SU-DHL-6 (cell line): ENCODE results near the gene SLC38A9.

Experiments
- EZH2phosphoT487 ChIP-seq: fragments of 200-600 bp; sonication (generic), shearing (Covaris generic); conservative IDR thresholded peaks from 2 replicates; pipeline ENCODE4 v1.6.1; 2018; ENCODE audit warnings: mild to moderate bottlenecking, antibody characterized with exemption, low read length, moderate library complexity, mixed read lengths
- TF ChIP-seq, protein P1 (sequence below): fragments of 200-600 bp; sonication (generic); IDR thresholded peaks from one replicate; pipeline ENCODE4 v1.5.1; 2017; ENCODE audit warnings: antibody characterized with exemption, mild to moderate bottlenecking, low read length, moderate library complexity; ENCODE audit not compliant: insufficient read depth, poor library complexity, severe bottlenecking

- TF ChIP-seq, protein P1, sequence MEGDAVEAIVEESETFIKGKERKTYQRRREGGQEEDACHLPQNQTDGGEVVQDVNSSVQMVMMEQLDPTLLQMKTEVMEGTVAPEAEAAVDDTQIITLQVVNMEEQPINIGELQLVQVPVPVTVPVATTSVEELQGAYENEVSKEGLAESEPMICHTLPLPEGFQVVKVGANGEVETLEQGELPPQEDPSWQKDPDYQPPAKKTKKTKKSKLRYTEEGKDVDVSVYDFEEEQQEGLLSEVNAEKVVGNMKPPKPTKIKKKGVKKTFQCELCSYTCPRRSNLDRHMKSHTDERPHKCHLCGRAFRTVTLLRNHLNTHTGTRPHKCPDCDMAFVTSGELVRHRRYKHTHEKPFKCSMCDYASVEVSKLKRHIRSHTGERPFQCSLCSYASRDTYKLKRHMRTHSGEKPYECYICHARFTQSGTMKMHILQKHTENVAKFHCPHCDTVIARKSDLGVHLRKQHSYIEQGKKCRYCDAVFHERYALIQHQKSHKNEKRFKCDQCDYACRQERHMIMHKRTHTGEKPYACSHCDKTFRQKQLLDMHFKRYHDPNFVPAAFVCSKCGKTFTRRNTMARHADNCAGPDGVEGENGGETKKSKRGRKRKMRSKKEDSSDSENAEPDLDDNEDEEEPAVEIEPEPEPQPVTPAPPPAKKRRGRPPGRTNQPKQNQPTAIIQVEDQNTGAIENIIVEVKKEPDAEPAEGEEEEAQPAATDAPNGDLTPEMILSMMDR, result no peak
- TF ChIP-seq EZH2phosphoT487, result no peak
Measured at GRCh38 chr5:55626790-55627189, 85.3 kb downstream of the SLC38A9 start.
